Liver (tissue), 9 donors: ENCODE results near the gene PCTP. TPM values are rescaled to one million over a fixed set of nuclear protein-coding genes. Genes with fewer than 3 reads are reported as not detected.

Source experiments
- DNase-seq: peaks from one replicate; pipeline ENCODE4 v3.0.0-alpha.2; 2017; ENCODE audit warnings: low spot score
- H3K27ac ChIP-seq, 2 donors: one replicate each; pipeline ENCODE4 v1.7.0; 2013; ENCODE audit warnings: inconsistent platforms in 2 of 2, low read length in 2 of 2, control low read depth in 1 of 2, low read depth in 1 of 2, mild to moderate bottlenecking in 1 of 2
- H3K27me3 ChIP-seq, 4 donors: one replicate each; pipeline versions ENCODE4 v1.6.1 to v1.7.0; 2013; ENCODE audit warnings: low read length in 3 of 4, inconsistent platforms in 1 of 4, mild to moderate bottlenecking in 1 of 4, moderate library complexity in 1 of 4; ENCODE audit not compliant: control insufficient read depth in 4 of 4, insufficient read depth in 4 of 4
- H3K36me3 ChIP-seq, 4 donors: one replicate each; pipeline versions ENCODE4 v1.6.1 to v1.7.0; 2013; ENCODE audit warnings: low read length in 3 of 4, mild to moderate bottlenecking in 3 of 4, low read depth in 1 of 4, moderate library complexity in 1 of 4; ENCODE audit not compliant: control insufficient read depth in 4 of 4, insufficient read depth in 3 of 4
- H3K4me1 ChIP-seq, 4 donors: one replicate each; pipeline versions ENCODE4 v1.6.1 to v1.7.0; 2013; ENCODE audit warnings: low read length in 3 of 4, mild to moderate bottlenecking in 3 of 4, moderate library complexity in 1 of 4; ENCODE audit not compliant: control insufficient read depth in 4 of 4, insufficient read depth in 4 of 4
- H3K4me3 ChIP-seq, 3 donors: one replicate each; pipeline versions ENCODE4 v1.6.1 to v1.7.0; 2013; ENCODE audit warnings: low read length in 3 of 3, control low read depth in 1 of 3, low read depth in 1 of 3, mild to moderate bottlenecking in 1 of 3
- H3K9ac ChIP-seq, 2 donors: one replicate each; pipeline ENCODE4 v1.7.0; 2013; ENCODE audit warnings: low read length in 2 of 2, mild to moderate bottlenecking in 2 of 2, moderate library complexity in 2 of 2, control low read depth in 1 of 2, low read depth in 1 of 2
- H3K9me3 ChIP-seq, 4 donors: one replicate each; pipeline versions ENCODE4 v1.6.1 to v1.7.0; 2013; ENCODE audit warnings: low read length in 3 of 4; ENCODE audit not compliant: control insufficient read depth in 4 of 4
- CTCF ChIP-seq: fragments of 150-350 bp; IDR thresholded peaks from 2 replicates; pipeline ENCODE4 v1.5.1; 2017; ENCODE audit warnings: improper control_type of control experiment, low read depth, low read length; ENCODE audit not compliant: missing input control
- EGR1 ChIP-seq, 2 donors: IDR thresholded peaks; 2 replicates each; pipeline ENCODE4 v1.6.1; 2016 to 2018; ENCODE audit warnings: antibody characterized with exemption in 2 of 2, low read depth in 2 of 2
- FOXA1 ChIP-seq: IDR thresholded peaks from 2 replicates; pipeline ENCODE4 v1.6.1; 2016; ENCODE audit warnings: antibody characterized with exemption
- FOXA2 ChIP-seq: IDR thresholded peaks from 2 replicates; pipeline ENCODE4 v1.6.1; 2016; ENCODE audit warnings: antibody characterized with exemption
- GABPA ChIP-seq, 2 donors: IDR thresholded peaks in 1 of 2; conservative IDR thresholded peaks in 1 of 2; 2 replicates each; pipeline ENCODE4 v1.6.1; 2016; ENCODE audit warnings: antibody characterized with exemption in 2 of 2, mild to moderate bottlenecking in 1 of 2, moderate library complexity in 1 of 2
- HNF4A ChIP-seq, 2 donors: conservative IDR thresholded peaks; 2 replicates each; pipeline ENCODE4 v1.6.1; 2016; ENCODE audit warnings: antibody characterized with exemption in 2 of 2, mild to moderate bottlenecking in 2 of 2
- HNF4G ChIP-seq: IDR thresholded peaks from 2 replicates; pipeline ENCODE4 v1.6.1; 2016; ENCODE audit warnings: antibody characterized with exemption
- JUND ChIP-seq, 2 donors: IDR thresholded peaks; 2 replicates each; pipeline ENCODE4 v1.6.1; 2016; ENCODE audit warnings: antibody characterized with exemption in 2 of 2
- NR2F2 ChIP-seq: IDR thresholded peaks from 2 replicates; pipeline ENCODE4 v1.6.1; 2016; ENCODE audit warnings: antibody characterized with exemption
- RAD21 ChIP-seq, 2 donors: IDR thresholded peaks; 2 replicates each; pipeline ENCODE4 v1.6.1; 2016; ENCODE audit warnings: antibody characterized with exemption in 2 of 2, mild to moderate bottlenecking in 2 of 2
- REST ChIP-seq: IDR thresholded peaks from 2 replicates; pipeline ENCODE4 v1.6.1; 2016; ENCODE audit warnings: antibody characterized with exemption, mild to moderate bottlenecking
- RXRA ChIP-seq, 2 donors: IDR thresholded peaks; 2 replicates each; pipeline ENCODE4 v1.6.1; 2017 to 2018; ENCODE audit warnings: antibody characterized with exemption in 2 of 2, mild to moderate bottlenecking in 1 of 2
- SP1 ChIP-seq: IDR thresholded peaks from 2 replicates; pipeline ENCODE4 v1.6.1; 2018; ENCODE audit warnings: antibody characterized with exemption, mild to moderate bottlenecking
- TAF1 ChIP-seq: conservative IDR thresholded peaks from 2 replicates; pipeline ENCODE4 v1.6.1; 2016; ENCODE audit warnings: antibody characterized with exemption, mild to moderate bottlenecking
- WGBS: extraction: QIAGEN DNeasy Blood & Tissue Kit; methylation state at CpG from one replicate; pipeline ENCODE4 v1.1.7; 2013; 5-methylcytosine and 5-hydroxymethylcytosine counted together
- polyA plus RNA-seq, 2 donors: library from polyadenylated mRNA; stranded (reverse) in 1 of 2; unstranded in 1 of 2; fragments of 200-250 nt in 1 of 2; fragments of >200 nt in 1 of 2; fragmentation: Nextera tagmentation in 1 of 2; extraction: Ambion mirVana in 1 of 2; gene quantifications; one replicate each; pipeline versions ENCODE4 v1.2.1 to v1.2.3, GENCODE V29; 2013 to 2015
- total RNA-seq, 2 donors: library from RNA; depleted of rRNA; stranded (reverse); fragments of >200 nt; gene quantifications; one replicate each; pipeline ENCODE4 v1.2.3, GENCODE V29; 2014
- TF ChIP-seq, protein P1 (sequence below): IDR thresholded peaks from 2 replicates; pipeline ENCODE4 v1.6.1; 2016; ENCODE audit warnings: antibody characterized with exemption
- TF ChIP-seq, protein P2 (sequence below): IDR thresholded peaks from 2 replicates; pipeline ENCODE4 v1.6.1; 2016; ENCODE audit warnings: antibody characterized with exemption
- donor health status: healthy.
- donor health status: healthy.
- donor health status: healthy.
- donor health status: healthy.
- donor health status: healthy.

PCTP gene
- total and polyA plus RNA-seq, 4 donors: 25.0 to 79.0 (median 55.8) TPM

GRCh38 chr17:55706808-55707773 lies 43.8 kb upstream of the PCTP start:
- no peaks in the 10 kb centered on the region for H3K27me3 ChIP-seq
- no peaks in the 10 kb centered on the region for H3K9me3 ChIP-seq
- no peak overlapping the region for H3K4me3 ChIP-seq
- H3K4me1 ChIP-seq: peaks cover 0 to 6% (median 4%) of the 10 kb centered on the region in 4 donors
- TF ChIP-seq RAD21 (IDR thresholded peaks at IDR 0.05) (no peak), CTCF (no peak), TAF1 (no peak), FOXA2 (no peak), HNF4G (no peak), NR2F2 (no peak), HNF4A (conservative IDR thresholded peaks at IDR 0.05) (no peak), JUND (IDR thresholded peaks at IDR 0.05) (no peak), EGR1 (IDR thresholded peaks at IDR 0.05; ENCODE audit: low read depth in 2 of 2) (no peak), RXRA (IDR thresholded peaks at IDR 0.05) (no peak), SP1 (no peak), FOXA1 (no peak), GABPA (IDR thresholded peaks at IDR 0.05 in 1 of 2, conservative IDR thresholded peaks at IDR 0.05 in 1 of 2) (no peak), REST (no peak)
- TF ChIP-seq, protein P1, sequence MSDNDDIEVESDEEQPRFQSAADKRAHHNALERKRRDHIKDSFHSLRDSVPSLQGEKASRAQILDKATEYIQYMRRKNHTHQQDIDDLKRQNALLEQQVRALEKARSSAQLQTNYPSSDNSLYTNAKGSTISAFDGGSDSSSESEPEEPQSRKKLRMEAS: no peak
- TF ChIP-seq, protein P2, sequence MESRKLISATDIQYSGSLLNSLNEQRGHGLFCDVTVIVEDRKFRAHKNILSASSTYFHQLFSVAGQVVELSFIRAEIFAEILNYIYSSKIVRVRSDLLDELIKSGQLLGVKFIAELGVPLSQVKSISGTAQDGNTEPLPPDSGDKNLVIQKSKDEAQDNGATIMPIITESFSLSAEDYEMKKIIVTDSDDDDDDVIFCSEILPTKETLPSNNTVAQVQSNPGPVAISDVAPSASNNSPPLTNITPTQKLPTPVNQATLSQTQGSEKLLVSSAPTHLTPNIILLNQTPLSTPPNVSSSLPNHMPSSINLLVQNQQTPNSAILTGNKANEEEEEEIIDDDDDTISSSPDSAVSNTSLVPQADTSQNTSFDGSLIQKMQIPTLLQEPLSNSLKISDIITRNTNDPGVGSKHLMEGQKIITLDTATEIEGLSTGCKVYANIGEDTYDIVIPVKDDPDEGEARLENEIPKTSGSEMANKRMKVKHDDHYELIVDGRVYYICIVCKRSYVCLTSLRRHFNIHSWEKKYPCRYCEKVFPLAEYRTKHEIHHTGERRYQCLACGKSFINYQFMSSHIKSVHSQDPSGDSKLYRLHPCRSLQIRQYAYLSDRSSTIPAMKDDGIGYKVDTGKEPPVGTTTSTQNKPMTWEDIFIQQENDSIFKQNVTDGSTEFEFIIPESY: no peak
- DNase-seq: no peak
- H3K27ac ChIP-seq: no peak overlapping the region
- H3K36me3 ChIP-seq: no peaks in the 10 kb centered on the region
- WGBS: 76% methylated on average over 11 of the region's 11 CpGs
- no peak overlapping the region for H3K9ac ChIP-seq
